Activated effector memory CD4-positive, alpha-beta T cell treated with anti-CD3 and anti-CD28 coated beads, Interleukin-2, amount 50 U/mL, for 16 hours (primary cell): ENCODE data around the gene YPEL5.
A peak's percentile ranks its signal among the peaks of the same experiment; 100 is the strongest.

Source experiments
- DNase-seq: peaks from one replicate; pipeline ENCODE4 v3.0.0-alpha.2; 2020

Gene YPEL5

DNA sequence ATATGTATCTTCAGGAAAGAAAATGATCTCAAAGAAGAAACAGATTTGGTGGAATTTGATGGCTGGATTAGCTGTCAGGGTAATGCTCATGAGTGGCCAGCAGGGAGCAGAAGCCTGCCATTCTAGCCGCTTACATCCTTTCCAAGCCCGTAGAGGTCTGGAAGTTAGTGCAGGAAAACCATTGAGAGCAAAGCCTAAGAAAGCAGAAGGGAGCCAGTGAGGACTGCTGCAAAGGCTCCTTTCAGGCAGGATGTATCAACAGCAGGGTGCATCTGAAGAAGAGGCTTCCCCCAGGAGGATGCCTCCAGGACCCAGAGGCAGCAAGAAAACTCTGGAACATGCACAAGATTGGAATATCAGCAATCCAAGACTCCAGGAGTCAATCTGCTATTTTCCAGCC is 61.6 kb downstream of the YPEL5 start:
- peak; percentile 74 for DNase-seq

DNA sequence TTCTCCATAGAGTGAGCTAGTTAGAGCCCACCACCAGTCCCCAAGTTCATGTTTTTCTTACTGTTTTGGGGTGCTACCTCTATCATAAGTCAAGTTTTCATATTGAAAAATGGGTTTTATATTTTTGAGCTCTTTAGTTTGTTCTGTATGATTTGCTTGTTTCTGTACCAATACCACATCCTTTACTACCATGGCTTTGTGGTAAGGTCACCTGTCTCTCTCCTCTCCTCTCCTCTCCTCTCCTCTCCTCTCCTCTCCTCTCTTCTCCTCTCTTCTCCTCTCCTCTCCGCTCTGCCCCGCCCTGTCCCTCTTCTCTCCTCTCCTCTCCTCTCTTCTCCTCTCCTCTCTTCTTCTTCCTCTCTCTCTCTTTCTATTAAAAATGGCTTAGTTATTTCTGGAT is 62.4 kb downstream of the YPEL5 start:
- DNase-seq = no peak
